GM12801 (cell line): ENCODE data around the gene FABP1.

Experiments
- CTCF ChIP-seq: IDR thresholded peaks from one replicate; pipeline ENCODE4 v1.5.1; 2011; ENCODE audit warnings: control low read depth; ENCODE audit not compliant: insufficient read length; ENCODE audit errors: extremely low read depth

The FABP1 gene

GRCh38 chr2:88137833-88138232 lies 10.0 kb upstream of the FABP1 start:
- no peak for TF ChIP-seq CTCF

GRCh38 chr2:88136817-88137216 lies 9.0 kb upstream of the FABP1 start:
- no peak for TF ChIP-seq CTCF

- no peak for TF ChIP-seq CTCF
Measured at GRCh38 chr2:88133875-88134274, 6.0 kb upstream of the FABP1 start.

- no peak for TF ChIP-seq CTCF
Measured at GRCh38 chr2:88131999-88132368, 4.1 kb upstream of the FABP1 start.

- TF ChIP-seq CTCF: no peak
Measured at GRCh38 chr2:88131201-88131998, 3.5 kb upstream of the FABP1 start.

GRCh38 chr2:88129313-88129959 lies 1.6 kb upstream of the FABP1 start:
- no peak for TF ChIP-seq CTCF

GRCh38 chr2:88128654-88129312 lies 921 bp upstream of the FABP1 start:
- TF ChIP-seq CTCF: no peak
